ENCODE data around the gene ZFP90.

GRCh38 chr16:68510775-68511174 is 28.3 kb upstream of the ZFP90 start:
- TF ChIP-seq CTCF (IDR thresholded peaks at IDR 0.05 in 4 of 5, conservative IDR thresholded peaks at IDR 0.05 in 1 of 5) (no peak), POLR2A (IDR thresholded peaks at IDR 0.05) (no peak)

Measured in gastrocnemius medialis (tissue), 4 donors.